ENCODE data around the gene HAUS6.

DNA sequence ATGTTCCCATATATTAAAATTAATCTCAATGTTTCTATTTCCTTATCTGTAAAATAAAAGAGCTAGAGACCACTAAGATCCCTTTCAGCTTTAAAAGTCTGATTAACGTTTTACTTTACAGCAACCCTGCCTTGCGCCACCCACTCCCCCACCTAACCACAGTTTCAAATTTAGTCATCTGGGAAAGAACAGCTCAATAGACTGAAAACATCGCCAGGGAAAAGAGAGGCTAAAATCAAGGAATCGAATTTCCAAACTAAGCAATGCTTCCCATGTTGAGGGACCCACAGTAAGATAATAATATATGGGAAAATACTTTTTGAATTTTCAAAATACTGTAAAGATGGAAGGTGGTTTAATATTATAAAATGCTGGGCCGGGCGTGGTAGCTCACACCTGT lies 76.3 kb downstream of the HAUS6 start:
- TF ChIP-seq, protein P1, sequence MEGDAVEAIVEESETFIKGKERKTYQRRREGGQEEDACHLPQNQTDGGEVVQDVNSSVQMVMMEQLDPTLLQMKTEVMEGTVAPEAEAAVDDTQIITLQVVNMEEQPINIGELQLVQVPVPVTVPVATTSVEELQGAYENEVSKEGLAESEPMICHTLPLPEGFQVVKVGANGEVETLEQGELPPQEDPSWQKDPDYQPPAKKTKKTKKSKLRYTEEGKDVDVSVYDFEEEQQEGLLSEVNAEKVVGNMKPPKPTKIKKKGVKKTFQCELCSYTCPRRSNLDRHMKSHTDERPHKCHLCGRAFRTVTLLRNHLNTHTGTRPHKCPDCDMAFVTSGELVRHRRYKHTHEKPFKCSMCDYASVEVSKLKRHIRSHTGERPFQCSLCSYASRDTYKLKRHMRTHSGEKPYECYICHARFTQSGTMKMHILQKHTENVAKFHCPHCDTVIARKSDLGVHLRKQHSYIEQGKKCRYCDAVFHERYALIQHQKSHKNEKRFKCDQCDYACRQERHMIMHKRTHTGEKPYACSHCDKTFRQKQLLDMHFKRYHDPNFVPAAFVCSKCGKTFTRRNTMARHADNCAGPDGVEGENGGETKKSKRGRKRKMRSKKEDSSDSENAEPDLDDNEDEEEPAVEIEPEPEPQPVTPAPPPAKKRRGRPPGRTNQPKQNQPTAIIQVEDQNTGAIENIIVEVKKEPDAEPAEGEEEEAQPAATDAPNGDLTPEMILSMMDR (IDR thresholded peaks at IDR 0.05; ENCODE audit: low read length) = no peak
- TF ChIP-seq EZH2 (IDR thresholded peaks at IDR 0.05; ENCODE audit: borderline replicate concordance, low read length) = no peak

All from OCI-LY1 (cell line).